Measurements from ENCODE around the gene PEG3.

The PEG3 gene

GRCh38 chr19:56810260-56810659 is 30.3 kb downstream of the PEG3 start:
- no peak for DNase-seq
- Histone ChIP-seq H3K36me3 (no peaks in the 10 kb centered on the region), H3K4me3 (ENCODE audit: low read depth, low read length) (no peak overlapping the region), H3K27me3 (no peaks in the 10 kb centered on the region), H3K4me1 (no peaks in the 10 kb centered on the region), H3K9me3 (no peaks in the 10 kb centered on the region; the same call in 1 of the 2 replicates)
- no peak for TF ChIP-seq CTCF (IDR thresholded peaks at IDR 0.05; ENCODE audit: low read depth, low read length)

- no peak for TF ChIP-seq CTCF (IDR thresholded peaks at IDR 0.05; ENCODE audit: low read depth, low read length)
- H3K4me3 ChIP-seq (ENCODE audit: low read depth, low read length) = no peak overlapping the region
- no peaks in the 10 kb centered on the region for H3K27me3 ChIP-seq
- H3K36me3 ChIP-seq = no peaks in the 10 kb centered on the region
- no peaks in the 10 kb centered on the region for H3K9me3 ChIP-seq
- H3K4me1 ChIP-seq = no peaks in the 10 kb centered on the region
- DNase-seq = no peak
Observed at GRCh38 chr19:56808717-56809392, 31.7 kb downstream of the PEG3 start.

GRCh38 chr19:56806639-56807038 is 33.9 kb downstream of the PEG3 start:
- peaks cover 3% of the 10 kb centered on the region; the same call in 1 of the 2 replicates for H3K9me3 ChIP-seq
- TF ChIP-seq CTCF (IDR thresholded peaks at IDR 0.05; ENCODE audit: low read depth, low read length) = no peak
- no peaks in the 10 kb centered on the region for H3K36me3 ChIP-seq
- H3K27me3 ChIP-seq = no peaks in the 10 kb centered on the region
- H3K4me1 ChIP-seq = no peaks in the 10 kb centered on the region
- H3K4me3 ChIP-seq (ENCODE audit: low read depth, low read length) = no peak overlapping the region
- DNase-seq = no peak
